Measurements from ENCODE around the gene CFAP45.

Gene CFAP45

GRCh38 chr1:159942632-159943277 lies 42.8 kb upstream of the CFAP45 start:
- Histone ChIP-seq H3K4me1 (peaks cover 78% of the 10 kb centered on the region), H3K4me3 (no peak overlapping the region), H3K27me3 (no peaks in the 10 kb centered on the region), H3K9me3 (no peaks in the 10 kb centered on the region), H4K20me1 (no peaks in the 10 kb centered on the region), H3K36me3 (no peaks in the 10 kb centered on the region), H3K27ac (no peak overlapping the region), H3K4me2 (peak overlapping the region; percentile 91), H3K9ac (no peak overlapping the region)
- no peak for TF ChIP-seq Cebpa-rat (IDR thresholded peaks at IDR 0.05)

DNA sequence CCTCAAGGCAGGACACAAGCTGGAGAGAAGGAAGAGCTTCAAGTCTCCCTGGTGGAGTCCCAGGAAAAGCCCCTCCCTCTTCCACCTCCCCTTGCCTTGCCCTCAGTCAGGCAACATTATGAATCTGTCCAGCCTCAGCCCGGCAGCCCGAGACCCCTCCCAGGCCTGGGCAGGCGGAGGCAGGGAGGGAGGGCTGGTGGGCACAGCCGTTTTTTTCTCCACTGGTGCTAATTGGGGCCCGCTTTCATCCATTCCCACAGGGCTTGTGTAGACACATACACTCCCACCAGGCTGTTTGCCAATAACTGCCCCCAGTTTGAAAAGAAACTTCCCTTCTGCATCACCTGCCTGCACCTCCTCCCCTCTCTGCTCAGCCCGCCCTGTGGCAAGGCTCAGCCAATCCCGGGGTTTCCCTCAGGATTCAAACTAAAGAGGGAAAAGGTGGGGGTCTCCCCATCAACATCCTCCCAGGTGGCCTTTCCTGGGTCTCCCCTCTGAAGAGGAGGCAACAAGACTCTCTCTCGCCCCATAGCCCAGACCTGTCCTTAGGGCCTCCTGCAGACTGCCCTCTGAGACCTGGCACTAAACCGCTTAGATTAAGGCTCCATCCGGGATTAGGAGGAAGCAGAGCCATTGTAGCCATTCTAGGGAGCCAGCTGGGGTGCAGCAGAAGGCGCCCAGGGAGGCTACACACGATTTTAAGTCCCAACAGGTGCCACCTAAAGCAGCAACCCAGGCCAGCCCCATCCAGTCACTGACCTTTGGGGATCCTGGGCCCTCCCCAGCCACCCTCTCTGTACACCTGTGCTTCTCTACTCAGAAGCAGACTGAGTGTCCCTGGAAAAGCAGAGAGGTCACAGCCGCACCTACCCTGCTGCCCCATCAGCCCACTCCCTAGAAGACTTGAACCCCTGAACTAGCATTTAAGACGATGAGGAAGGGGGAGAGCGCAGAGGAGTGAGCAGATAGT lies 41.9 kb upstream of the CFAP45 start:
- no peaks in the 10 kb centered on the region for H3K9me3 ChIP-seq
- peak overlapping the region; percentile 29; the same call in 1 of the 2 replicates for H3K27ac ChIP-seq
- H3K4me3 ChIP-seq, result 0 out of 2 replicates have a peak overlapping the region, but pooled peaks have one; percentile 3
- no peaks in the 10 kb centered on the region for H4K20me1 ChIP-seq
- H3K4me2 ChIP-seq, result peak overlapping the region; percentile 81
- no peaks in the 10 kb centered on the region for H3K36me3 ChIP-seq
- no peaks in the 10 kb centered on the region for H3K27me3 ChIP-seq
- H3K9ac ChIP-seq, result no peak overlapping the region
- no peak for TF ChIP-seq Cebpa-rat (IDR thresholded peaks at IDR 0.05)
- H3K4me1 ChIP-seq, result peaks cover 87% of the 10 kb centered on the region

- Histone ChIP-seq H3K9ac (no peak overlapping the region), H3K9me3 (no peaks in the 10 kb centered on the region), H3K4me1 (peaks cover 91% of the 10 kb centered on the region), H4K20me1 (no peaks in the 10 kb centered on the region), H3K4me2 (peak overlapping the region; percentile 81), H3K4me3 (0 out of 2 replicates have a peak overlapping the region, but pooled peaks have one; percentile 3), H3K27me3 (no peaks in the 10 kb centered on the region), H3K27ac (0 out of 2 replicates have a peak overlapping the region, but pooled peaks have one; percentile 29), H3K36me3 (no peaks in the 10 kb centered on the region)
- TF ChIP-seq Cebpa-rat (IDR thresholded peaks at IDR 0.05), result no peak
Measured at GRCh38 chr1:159941141-159941540, 41.2 kb upstream of the CFAP45 start.

DNA sequence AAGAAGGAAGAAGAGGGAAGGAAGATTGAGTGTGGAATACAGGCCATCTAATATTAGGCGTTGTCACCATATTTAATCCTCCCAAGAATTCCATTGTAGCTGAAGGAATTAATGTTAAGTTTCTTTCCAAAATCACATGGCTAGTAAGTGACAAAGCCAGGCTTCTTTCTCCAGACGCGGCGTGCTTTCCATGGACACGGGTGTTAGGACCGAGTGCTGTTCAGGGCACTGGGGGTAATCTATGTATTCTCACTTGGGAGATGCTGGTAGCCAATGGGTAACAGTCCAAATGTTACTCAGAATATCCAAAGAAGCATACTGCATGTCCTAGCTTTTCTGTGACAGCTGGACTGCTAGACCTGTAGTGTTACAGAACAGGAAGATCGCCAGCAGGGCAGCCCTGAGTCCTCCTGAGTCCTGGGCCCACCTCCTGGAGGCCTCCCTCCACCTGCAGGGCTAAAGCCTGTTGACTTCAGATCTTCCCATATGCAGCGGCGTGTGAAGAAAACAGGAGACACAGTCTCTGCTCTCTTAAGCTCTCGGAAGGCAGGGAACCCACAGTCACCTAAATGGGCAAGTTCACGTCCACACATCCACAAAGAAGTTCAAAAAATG lies 40.1 kb upstream of the CFAP45 start:
- peaks cover 4% of the 10 kb centered on the region; the same call in 1 of the 2 replicates for H3K36me3 ChIP-seq
- no peak overlapping the region for H3K4me3 ChIP-seq
- TF ChIP-seq Cebpa-rat (IDR thresholded peaks at IDR 0.05), result no peak
- no peak overlapping the region for H3K9ac ChIP-seq
- H3K4me1 ChIP-seq, result peaks cover 90% of the 10 kb centered on the region
- H3K9me3 ChIP-seq, result no peaks in the 10 kb centered on the region
- no peak overlapping the region for H3K27ac ChIP-seq
- no peaks in the 10 kb centered on the region for H3K27me3 ChIP-seq
- no peaks in the 10 kb centered on the region for H4K20me1 ChIP-seq
- H3K4me2 ChIP-seq, result peak overlapping the region; percentile 81

GRCh38 chr1:159939678-159940002 lies 39.7 kb upstream of the CFAP45 start:
- Histone ChIP-seq H3K4me1 (peaks cover 90% of the 10 kb centered on the region), H3K36me3 (peaks cover 8% of the 10 kb centered on the region), H3K4me2 (peak overlapping the region; percentile 81; the same call in 1 of the 2 replicates), H3K27me3 (no peaks in the 10 kb centered on the region), H4K20me1 (no peaks in the 10 kb centered on the region), H3K4me3 (no peak overlapping the region), H3K9me3 (no peaks in the 10 kb centered on the region), H3K9ac (no peak overlapping the region), H3K27ac (no peak overlapping the region)
- TF ChIP-seq Cebpa-rat (IDR thresholded peaks at IDR 0.05), result no peak

DNA sequence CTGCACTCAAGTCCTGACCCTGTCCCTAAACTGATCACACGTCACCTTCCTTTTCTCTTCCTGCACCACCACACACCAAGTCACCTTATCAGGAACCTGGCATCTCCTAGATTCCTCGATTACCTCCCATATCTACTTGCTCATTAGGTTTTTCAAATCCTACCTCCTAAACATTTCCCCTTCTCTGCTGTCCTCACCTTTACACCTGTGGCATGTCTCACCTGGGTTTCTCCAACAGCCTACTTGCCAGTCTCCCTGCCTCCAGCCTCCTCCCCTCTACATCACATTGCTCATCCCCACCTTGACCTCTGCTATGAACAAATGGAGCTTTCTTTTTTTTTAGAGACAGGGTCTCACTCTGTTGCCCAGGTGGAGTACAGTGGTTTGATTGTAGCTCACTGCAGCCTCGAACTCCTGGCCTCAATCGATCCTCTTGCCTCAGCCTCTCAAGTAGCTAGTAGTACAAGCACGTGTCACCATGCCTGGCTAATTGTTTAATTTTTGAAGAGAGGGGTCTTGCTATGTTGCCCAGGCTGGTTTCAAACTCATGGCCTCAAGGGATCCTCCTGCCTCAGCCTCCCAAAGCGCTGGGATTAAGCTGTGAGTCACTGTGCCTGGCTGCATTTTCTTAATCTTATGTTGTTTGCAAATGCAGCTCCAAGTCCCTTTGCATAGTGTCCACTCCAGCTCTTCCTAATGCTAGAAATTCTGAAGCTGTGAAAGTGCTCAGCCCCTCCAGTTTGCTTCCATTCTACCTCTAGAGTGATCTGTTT lies 39.1 kb upstream of the CFAP45 start:
- Histone ChIP-seq H3K4me3 (no peak overlapping the region), H3K27ac (no peak overlapping the region), H4K20me1 (no peaks in the 10 kb centered on the region), H3K4me1 (peaks cover 90% of the 10 kb centered on the region), H3K36me3 (peaks cover 13% of the 10 kb centered on the region), H3K27me3 (no peaks in the 10 kb centered on the region), H3K9me3 (no peaks in the 10 kb centered on the region), H3K4me2 (no peak overlapping the region), H3K9ac (no peak overlapping the region)
- no peak for TF ChIP-seq Cebpa-rat (IDR thresholded peaks at IDR 0.05)

DNA sequence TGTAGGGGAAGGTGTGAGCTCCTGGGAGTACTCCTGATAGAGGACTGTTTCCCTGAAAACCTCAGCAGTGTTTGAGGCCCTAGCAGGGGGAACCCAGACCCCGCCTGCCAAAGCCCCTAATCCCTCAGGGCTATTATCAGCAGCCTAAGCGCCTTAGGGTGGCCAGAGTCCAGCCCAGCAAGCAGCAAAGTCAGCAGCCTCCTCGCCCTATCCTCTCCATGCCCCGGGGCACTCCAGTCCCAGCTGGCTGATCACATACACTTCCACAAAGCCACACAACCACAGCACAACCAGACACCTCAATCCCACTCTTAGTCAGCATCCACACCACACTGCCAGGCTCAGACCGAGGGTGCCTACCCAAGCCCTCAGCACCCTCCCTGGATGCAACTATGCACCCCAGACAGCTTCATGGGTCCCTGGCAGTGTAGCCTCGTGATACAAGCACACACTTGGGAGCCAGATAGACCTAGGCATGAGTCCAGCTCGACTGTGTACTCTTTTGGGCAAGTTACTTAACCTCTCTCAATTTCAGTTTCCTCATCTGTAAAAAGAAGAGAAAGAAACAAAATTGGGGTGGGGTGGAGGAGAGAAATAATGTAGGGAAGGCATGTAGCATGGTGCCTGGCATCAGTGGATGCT lies 38.4 kb upstream of the CFAP45 start:
- Histone ChIP-seq H4K20me1 (no peaks in the 10 kb centered on the region), H3K4me1 (peaks cover 90% of the 10 kb centered on the region), H3K27ac (peak overlapping the region; percentile 76), H3K4me2 (peak overlapping the region; percentile 93), H3K9ac (0 out of 2 replicates have a peak overlapping the region, but pooled peaks have one; percentile 55), H3K4me3 (peak overlapping the region; percentile 52), H3K27me3 (no peaks in the 10 kb centered on the region), H3K9me3 (no peaks in the 10 kb centered on the region), H3K36me3 (peaks cover 13% of the 10 kb centered on the region)
- TF ChIP-seq Cebpa-rat (IDR thresholded peaks at IDR 0.05), result no peak

DNA sequence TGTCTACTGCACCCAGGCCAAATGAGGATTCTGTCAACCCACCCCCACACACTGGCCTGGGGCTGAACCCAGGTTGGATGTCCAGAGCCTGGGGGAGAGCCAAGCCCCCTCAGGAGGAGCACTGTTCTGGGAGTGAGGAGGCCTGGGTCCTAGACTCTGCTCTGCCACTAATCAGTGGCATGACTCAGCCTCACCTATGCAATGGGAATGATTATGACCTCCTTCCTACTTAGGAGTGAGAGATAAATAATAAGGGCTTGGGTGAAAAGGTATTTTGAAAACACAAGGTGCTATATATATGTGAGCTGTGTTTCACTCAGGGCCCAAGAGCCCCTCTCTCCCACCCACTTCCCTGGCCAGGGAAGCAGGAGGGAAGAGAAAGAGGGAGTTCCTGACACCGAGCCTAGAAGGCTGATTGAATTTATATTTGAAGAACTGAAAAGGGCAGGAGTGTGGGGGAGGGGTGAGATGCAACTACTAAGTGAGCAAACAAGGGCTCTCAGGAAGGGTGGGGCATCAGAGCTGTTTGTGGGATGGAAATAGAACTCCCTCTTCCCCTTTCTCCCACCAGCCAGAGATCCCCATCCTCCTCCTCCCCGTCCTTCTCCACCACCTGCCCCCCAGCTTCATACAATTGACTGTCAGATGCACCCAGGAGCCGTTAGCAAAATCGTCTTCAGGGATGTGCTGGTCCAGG lies 37.2 kb upstream of the CFAP45 start:
- no peaks in the 10 kb centered on the region for H4K20me1 ChIP-seq
- peaks cover 13% of the 10 kb centered on the region for H3K36me3 ChIP-seq
- no peaks in the 10 kb centered on the region for H3K27me3 ChIP-seq
- no peak for TF ChIP-seq Cebpa-rat (IDR thresholded peaks at IDR 0.05)
- H3K9me3 ChIP-seq, result no peaks in the 10 kb centered on the region
- H3K4me1 ChIP-seq, result peaks cover 89% of the 10 kb centered on the region
- peak overlapping the region; percentile 93 for H3K4me2 ChIP-seq
- H3K4me3 ChIP-seq, result peak overlapping the region; percentile 52
- peak overlapping the region; percentile 76 for H3K27ac ChIP-seq
- peak overlapping the region; percentile 55 for H3K9ac ChIP-seq

Data from BLaER1 (cell line).